HG03039 (cell line): ENCODE results near the gene CHD5.

Source experiments
- ATAC-seq: cut with Tn5 transposase; IDR thresholded peaks from one replicate; pipeline ENCODE4 v1.9.1; 2021; ENCODE audit warnings: mild to moderate bottlenecking, moderate library complexity; ENCODE audit not compliant: unreplicated experiment

Gene CHD5

GRCh38 chr1:6157132-6157527, 23.0 kb downstream of the CHD5 start:
- ATAC-seq = no peak

- no peak for ATAC-seq
Measured at GRCh38 chr1:6154525-6155319, 25.4 kb downstream of the CHD5 start.

GRCh38 chr1:6152882-6153281, 27.2 kb downstream of the CHD5 start:
- no peak for ATAC-seq

GRCh38 chr1:6152181-6152580, 27.9 kb downstream of the CHD5 start:
- ATAC-seq = no peak

GRCh38 chr1:6151291-6151822, 28.8 kb downstream of the CHD5 start:
- no peak for ATAC-seq

- ATAC-seq = no peak
Measured at GRCh38 chr1:6150006-6150938, 29.8 kb downstream of the CHD5 start.

GRCh38 chr1:6149597-6149996, 30.5 kb downstream of the CHD5 start:
- ATAC-seq = no peak

GRCh38 chr1:6148497-6149241, 31.5 kb downstream of the CHD5 start:
- no peak for ATAC-seq

- ATAC-seq = no peak
Measured at GRCh38 chr1:6145864-6146410, 34.2 kb downstream of the CHD5 start.

GRCh38 chr1:6145396-6145750, 34.7 kb downstream of the CHD5 start:
- no peak for ATAC-seq

- ATAC-seq = no peak
Measured at GRCh38 chr1:6144647-6145395, 35.3 kb downstream of the CHD5 start.

- no peak for ATAC-seq
Measured at GRCh38 chr1:6144175-6144574, 35.9 kb downstream of the CHD5 start.

GRCh38 chr1:6143395-6143794, 36.7 kb downstream of the CHD5 start:
- no peak for ATAC-seq

- ATAC-seq = no peak
Measured at GRCh38 chr1:6142734-6143133, 37.4 kb downstream of the CHD5 start.

GRCh38 chr1:6142036-6142621, 38.0 kb downstream of the CHD5 start:
- no peak for ATAC-seq

- no peak for ATAC-seq
Measured at GRCh38 chr1:6141592-6141991, 38.5 kb downstream of the CHD5 start.

GRCh38 chr1:6140413-6140812, 39.7 kb downstream of the CHD5 start:
- ATAC-seq = no peak

- no peak for ATAC-seq
Measured at GRCh38 chr1:6137758-6138157, 42.4 kb downstream of the CHD5 start.

- ATAC-seq = no peak
Measured at GRCh38 chr1:6136516-6137220, 43.5 kb downstream of the CHD5 start.
